ENCODE results near the gene CEL. TPM values are rescaled to one million over a fixed set of nuclear protein-coding genes. Genes with fewer than 3 reads are reported as not detected.

CEL gene
- under 0.01 and 0.29 TPM in 2 replicates for total RNA-seq

GRCh38 chr9:133061764-133062145 is at the start of gene CEL:
Gene CEL, plus strand, starts transcription at chr9:133061981. Its CDS starts 22 bp downstream, at chr9:133062003.

DNA sequence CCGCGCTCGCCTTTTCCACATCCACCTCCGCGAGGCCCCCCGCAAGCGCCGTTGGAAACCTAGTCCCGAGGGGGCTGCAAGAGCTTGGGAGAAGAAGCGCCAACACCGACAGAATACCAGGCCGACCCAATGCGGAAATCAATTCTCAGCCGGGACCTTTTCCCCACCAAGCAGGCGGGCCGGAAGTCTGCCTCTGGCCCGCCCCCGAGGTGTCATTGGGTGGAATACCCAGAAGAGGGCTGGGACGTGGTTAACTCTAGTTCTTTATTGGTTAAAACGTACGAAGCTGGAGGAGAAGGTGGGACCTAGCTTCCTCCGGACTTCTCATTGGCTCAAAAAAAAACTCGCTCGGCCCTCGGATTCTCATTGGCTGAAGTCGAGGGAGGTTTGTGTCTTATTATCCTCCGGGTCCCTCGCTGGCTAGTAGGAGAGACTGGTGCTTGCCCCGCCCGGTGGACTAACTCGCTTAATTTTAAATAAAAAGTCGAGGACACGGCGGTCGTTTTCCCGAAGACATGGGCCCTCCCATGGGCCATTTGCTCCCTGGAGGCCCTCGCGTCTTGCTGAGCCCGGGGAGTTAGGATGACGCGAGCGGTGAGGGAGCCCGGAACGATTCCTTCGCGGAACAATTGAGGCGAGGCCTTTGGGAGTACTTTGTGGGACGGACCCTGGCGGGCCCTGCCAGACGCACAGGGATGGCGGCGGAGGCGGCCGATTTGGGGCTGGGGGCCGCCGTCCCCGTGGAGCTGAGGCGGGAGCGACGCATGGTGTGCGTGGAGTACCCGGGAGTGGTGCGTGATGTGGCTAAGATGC is 31.3 kb upstream of the CEL start, which contains the start of gene GTF3C5:
GTF3C5 (plus strand) TSS at position 681 of the 813 bp plus-strand sequence; CDS start at position 696, 15 bp downstream.

Small RNAs within 50 kb of the gene (small RNA-seq; reads per million reads assigned to genes)
- 3.4 reads per million, percentile 89 among the genes with 10 or more reads in this experiment for gene MIR6877

Other genes starting within 250 kb of the CEL start
- gene AK8, start 183.7 kb upstream of the CEL start, total RNA-seq, result 0.10 TPM in 1 of 2 replicates, not detected in the other
- gene SPACA9, start 183.1 kb upstream of the CEL start, total RNA-seq, result 1.2 and 2.6 TPM in 2 replicates
- 49.3 and 53.6 TPM in 2 replicates for gene TSC1, start 117.4 kb upstream of the CEL start, total RNA-seq
- gene GFI1B, start 83.3 kb upstream of the CEL start, total RNA-seq, result not detected in 2 replicates
- gene GTF3C5, start 31.0 kb upstream of the CEL start, total RNA-seq, result 66.3 TPM in 2 replicates
- gene RALGDS, start 59.3 kb downstream of the CEL start, total RNA-seq, result 61.5 and 67.6 TPM in 2 replicates
- gene GBGT1, start 101.9 kb downstream of the CEL start, total RNA-seq, result 17.3 and 36.9 TPM in 2 replicates
- gene OBP2B, start 147.3 kb downstream of the CEL start, total RNA-seq, result not detected in 2 replicates
- 0.10 TPM in 1 of 2 replicates, not detected in the other for gene ABO, start 213.2 kb downstream of the CEL start, total RNA-seq

Measured in vein endothelial cell (primary cell).